Stimulated activated CD8-positive, alpha-beta memory T cell treated with anti-CD3 and anti-CD28 coated beads, Interleukin-15, amount 100 ng/mL, for 1 hour (primary cell): ENCODE measurements around the gene FZD10.

ENCODE experiments used
- DNase-seq: peaks from one replicate; pipeline ENCODE4 v3.0.0-alpha.2; 2020; ENCODE audit warnings: low read depth

FZD10 gene

DNA sequence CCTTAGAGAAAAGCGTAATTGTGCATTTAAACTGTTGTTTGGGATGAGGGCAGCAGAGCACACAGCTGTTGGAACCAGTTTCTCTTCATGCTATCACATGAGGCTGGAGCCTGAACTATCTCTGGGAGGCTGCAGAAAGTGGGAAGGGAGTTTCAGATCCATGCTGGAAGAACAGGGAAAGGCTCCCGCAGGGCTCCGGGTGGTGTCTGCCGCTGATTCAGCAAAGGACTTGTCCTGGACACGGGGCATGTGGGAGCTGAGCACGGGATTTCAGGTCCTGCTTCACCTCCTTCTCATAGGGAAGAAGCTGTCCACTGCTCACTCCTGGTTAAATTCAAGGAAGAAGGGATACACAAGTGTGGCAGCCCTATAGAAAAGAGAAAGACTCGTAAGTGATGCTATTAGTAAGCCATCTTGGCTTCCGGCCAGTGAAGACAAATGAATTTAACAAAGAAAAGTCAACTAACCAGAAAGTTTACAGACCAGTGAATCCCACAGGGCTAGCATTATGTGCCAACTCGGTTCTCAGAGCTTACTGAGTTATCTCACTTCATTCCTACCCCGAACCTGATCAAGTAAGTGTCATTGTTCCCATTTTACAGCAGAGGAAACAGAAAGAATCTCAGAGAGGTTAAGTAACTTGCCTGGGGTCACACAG, 6.7 kb upstream of the FZD10 start:
- DNase-seq = no peak

DNA sequence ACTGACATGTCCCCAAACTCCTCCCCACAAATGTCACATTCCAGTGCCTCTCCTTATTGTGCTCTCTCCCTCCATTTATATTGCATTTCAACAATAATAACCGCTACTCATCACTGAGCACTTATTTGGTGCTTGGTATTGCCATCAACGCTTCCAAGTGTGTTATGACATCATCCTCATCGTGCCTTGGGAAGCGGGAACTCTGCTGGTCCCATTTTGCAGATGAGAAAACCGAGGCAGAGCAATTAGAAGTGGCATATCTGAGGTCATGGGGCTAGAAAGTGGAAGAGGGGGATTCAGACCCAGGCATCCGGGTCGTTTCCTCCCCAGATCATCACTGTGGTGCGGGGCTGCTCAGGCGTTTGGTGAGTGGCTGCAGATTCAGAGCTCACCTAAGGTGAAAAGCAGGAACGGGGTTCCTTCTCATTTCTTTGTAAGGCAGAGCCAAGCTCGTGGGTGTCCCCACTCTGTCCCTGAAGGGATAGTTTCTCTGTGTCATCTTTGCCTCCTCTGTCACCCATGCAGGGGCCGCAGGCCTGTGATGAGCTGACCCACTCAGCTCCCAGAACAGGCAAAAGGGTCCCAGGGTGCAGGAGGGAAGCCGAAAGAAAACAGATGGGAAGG, 5.5 kb upstream of the FZD10 start:
- no peak for DNase-seq

DNA sequence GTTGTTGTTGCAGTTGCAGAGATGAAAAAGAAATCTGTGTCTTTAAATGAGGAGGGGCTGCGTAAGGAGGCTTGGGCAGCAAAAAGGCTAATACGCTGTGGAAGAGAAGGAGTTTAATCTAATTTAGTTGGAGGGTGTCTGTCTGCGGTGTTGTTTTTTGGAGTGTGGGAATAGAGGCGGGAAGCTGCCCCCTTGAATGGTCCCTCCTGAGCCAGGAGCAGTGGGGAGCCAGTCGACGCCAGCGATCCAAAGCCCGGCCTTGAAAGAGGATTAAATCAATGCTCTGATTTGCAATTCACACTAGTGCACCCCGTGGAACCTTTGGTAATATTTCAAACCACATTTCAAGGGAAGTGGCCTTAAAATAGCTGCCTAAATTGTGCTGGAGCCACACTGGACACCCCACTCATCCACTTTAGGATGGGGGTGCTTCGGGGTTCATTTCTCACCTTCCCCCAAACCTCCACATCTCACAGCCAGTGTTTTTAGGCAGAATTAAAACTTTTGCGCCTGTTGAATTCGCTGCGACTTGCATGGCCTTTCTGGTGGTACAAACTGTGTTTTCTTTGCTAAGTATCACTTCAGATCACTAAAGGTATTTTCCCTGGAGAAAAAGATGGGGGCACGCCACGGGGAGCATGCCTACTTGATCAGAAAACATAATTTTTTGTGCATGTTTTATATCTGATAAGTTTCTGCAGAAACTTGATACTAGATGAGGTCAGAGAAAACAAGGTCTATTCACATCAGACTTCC, 4.1 kb upstream of the FZD10 start:
- DNase-seq = no peak

DNA sequence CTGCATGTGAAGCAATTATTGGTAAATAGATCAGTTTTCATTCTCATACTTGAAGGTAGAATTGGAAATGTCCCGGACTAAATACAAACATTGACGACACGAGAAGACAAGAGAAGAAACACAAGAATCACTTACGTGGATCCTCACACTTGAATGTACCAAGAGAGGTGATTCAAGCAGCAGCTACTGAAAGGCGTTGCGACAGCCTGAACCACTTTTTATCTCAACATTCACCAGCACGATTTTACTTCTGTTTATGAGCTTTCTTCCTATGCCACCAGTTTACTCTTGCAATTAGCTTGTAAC, 3.6 kb upstream of the FZD10 start:
- no peak for DNase-seq

DNA sequence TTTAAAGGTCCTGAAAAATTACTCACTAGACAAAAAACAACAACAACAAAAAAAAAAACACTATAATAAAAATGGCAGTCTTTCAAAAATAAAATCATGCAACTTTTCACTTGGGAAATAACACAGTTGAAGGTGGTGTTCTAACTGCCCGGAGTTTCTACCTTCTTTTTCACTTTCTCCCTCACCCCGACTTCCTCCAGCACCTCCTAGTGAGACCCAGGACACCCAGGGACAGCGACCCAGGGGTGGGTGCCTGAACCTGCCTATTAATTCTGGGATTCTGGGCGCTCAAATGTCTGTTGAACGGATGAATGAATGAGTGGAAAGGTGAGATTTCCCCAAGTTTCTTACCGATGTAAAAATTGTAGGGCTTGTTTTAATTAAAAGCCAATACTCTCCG, 2.0 kb upstream of the FZD10 start:
- DNase-seq = no peak

DNA sequence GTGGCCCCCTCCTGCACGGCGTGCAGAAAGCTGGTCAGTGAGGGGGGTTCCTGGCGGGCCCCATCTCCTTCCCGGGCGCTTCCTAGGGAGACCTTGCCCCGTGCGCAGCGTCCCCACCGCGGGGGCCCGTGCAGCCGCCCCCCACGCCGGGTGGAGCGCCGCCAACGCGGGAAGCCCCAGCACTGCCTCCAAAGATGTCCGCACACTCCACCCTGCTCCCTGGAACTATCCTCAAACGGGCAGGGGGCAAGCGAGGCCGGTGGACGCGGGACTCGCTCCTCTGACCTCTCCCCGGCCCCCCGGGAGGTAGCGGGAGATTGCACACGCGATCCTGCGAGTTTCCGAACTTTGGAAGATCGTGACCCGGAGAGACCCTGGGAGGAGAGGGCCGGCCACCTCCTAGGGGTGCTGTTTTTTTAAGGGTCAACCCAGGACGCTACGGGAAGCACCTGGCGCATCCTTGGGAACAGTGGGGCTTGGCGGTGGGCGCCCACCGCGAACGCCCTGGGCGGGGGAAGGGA, 1.5 kb upstream of the FZD10 start:
- DNase-seq = no peak

DNA sequence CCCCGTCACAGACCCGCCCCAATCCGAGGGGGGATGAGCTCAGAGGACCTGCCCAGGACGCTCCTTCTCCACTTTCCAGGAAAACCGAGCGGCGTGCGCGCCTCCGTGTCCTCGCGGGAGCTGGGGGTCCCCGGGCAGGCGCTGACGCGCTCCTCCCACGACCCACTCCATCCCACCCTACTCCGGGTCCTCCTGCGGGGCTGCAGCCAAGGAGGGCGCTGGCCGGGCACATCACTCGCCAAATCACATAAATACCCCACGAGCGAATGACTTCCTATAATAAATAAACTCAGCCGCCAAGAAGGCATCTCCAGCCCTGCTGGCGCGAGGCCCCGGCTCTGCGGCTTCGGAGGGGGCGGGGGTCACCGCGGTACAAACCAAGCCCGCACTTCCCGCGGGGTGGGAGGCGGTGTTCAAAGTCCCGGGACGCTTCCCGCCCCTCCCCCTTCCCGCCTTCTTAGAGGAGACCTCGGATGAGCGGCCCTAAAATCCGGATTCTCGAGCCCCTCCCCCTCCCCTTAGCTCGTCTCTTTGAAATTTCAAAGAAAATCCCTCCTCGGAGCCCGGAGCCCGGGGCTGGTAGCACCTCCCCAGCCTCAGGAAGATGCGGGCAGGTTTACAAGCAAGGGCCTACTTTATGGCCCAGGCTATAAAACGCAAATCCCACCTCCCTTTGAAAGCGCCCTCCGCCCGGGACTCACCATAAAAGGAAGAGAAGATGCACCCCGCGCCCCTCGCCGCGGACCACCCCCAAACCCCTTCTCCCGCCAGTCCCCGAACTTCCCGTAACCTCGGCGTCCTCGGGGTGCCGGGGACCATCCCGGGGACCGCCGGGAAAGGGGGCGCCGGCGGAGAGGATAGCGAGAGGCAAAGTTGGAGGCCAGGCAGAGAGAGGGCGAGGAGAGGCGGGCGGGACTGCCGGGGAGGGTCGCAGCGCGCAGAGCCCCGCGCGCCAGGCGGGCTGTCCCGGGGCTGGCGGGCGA, 712 bp upstream of the FZD10 start:
- no peak for DNase-seq

DNA sequence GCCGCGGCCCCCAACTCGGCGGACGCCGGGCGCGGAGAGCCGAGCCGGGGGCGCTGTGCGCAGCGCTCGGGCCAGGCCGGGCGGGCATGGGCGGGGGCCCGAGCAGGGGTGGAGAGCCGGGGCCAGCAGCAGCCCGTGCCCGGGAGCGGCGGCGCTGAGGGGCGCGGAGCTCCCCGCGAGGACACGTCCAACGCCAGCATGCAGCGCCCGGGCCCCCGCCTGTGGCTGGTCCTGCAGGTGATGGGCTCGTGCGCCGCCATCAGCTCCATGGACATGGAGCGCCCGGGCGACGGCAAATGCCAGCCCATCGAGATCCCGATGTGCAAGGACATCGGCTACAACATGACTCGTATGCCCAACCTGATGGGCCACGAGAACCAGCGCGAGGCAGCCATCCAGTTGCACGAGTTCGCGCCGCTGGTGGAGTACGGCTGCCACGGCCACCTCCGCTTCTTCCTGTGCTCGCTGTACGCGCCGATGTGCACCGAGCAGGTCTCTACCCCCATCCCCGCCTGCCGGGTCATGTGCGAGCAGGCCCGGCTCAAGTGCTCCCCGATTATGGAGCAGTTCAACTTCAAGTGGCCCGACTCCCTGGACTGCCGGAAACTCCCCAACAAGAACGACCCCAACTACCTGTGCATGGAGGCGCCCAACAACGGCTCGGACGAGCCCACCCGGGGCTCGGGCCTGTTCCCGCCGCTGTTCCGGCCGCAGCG, 639 bp downstream of the FZD10 start:
- DNase-seq = no peak

DNA sequence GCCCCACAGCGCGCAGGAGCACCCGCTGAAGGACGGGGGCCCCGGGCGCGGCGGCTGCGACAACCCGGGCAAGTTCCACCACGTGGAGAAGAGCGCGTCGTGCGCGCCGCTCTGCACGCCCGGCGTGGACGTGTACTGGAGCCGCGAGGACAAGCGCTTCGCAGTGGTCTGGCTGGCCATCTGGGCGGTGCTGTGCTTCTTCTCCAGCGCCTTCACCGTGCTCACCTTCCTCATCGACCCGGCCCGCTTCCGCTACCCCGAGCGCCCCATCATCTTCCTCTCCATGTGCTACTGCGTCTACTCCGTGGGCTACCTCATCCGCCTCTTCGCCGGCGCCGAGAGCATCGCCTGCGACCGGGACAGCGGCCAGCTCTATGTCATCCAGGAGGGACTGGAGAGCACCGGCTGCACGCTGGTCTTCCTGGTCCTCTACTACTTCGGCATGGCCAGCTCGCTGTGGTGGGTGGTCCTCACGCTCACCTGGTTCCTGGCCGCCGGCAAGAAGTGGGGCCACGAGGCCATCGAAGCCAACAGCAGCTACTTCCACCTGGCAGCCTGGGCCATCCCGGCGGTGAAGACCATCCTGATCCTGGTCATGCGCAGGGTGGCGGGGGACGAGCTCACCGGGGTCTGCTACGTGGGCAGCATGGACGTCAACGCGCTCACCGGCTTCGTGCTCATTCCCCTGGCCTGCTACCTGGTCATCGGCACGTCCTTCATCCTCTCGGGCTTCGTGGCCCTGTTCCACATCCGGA, 1.4 kb downstream of the FZD10 start:
- no peak for DNase-seq

DNA sequence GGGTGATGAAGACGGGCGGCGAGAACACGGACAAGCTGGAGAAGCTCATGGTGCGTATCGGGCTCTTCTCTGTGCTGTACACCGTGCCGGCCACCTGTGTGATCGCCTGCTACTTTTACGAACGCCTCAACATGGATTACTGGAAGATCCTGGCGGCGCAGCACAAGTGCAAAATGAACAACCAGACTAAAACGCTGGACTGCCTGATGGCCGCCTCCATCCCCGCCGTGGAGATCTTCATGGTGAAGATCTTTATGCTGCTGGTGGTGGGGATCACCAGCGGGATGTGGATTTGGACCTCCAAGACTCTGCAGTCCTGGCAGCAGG, 1.9 kb downstream of the FZD10 start:
- no peak for DNase-seq

DNA sequence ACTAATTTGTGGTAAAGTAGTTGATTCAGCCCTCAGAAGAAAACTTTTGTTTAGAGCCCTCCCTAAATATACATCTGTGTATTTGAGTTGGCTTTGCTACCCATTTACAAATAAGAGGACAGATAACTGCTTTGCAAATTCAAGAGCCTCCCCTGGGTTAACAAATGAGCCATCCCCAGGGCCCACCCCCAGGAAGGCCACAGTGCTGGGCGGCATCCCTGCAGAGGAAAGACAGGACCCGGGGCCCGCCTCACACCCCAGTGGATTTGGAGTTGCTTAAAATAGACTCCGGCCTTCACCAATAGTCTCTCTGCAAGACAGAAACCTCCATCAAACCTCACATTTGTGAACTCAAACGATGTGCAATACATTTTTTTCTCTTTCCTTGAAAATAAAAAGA, 2.7 kb downstream of the FZD10 start:
- DNase-seq = no peak

DNA sequence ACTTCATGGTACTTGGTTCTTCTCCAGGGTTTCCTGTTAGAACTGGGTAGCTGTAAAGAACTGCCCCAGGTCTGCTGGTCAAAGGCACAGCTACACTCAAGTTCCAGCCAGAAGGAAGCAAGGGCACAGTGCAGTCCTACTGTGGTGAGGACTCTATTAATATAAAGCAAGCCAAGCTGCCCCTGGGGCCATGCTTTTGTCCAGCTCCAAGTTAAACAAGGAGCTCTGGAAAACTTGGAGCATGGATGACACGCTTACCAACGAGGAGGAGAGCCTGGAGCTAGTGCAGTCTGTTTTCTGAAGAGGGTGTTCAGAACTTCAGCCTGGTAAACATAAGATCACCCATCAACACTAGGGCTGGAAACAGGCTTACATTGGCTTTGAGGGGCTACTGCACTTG, 4.0 kb downstream of the FZD10 start:
- DNase-seq = no peak

DNA sequence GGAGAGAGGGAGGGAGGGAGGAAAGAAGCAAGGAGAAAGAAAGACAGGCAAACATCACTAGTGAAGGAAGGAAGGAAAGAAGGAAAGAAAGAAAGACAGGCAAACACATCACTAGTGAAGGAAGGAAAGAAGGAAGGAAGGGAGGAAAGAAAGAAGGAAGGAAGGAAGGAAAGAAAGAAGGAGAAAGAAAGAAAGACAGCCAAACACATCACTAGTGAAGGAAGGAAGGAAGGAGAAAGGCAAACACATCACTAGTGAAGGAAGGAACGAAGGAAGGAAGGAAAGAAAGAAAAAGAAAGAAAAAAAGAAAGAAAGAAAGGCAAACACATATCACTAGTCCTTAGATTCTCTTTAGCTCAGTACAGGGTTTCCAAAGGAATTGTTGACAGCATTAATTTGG, 5.3 kb downstream of the FZD10 start:
- DNase-seq = no peak

DNA sequence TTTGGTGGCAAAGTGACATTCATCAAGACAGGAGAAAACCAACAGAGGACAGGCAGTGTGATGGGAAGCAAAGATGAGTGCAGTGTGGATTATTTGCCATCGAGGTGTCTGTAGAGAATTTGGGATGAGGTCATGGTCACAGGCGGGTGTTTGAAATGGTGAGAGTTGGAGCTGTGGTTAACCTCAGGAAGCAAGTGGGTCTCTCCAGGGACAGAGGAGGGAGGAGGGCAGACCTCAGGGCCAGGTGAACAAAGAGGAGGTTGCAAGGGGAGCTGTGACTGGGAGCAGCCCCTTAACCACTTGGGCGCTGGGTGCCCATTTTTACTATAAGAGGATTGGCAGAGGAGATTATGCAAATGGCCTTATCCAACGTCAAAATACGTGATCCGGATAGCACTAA, 7.0 kb downstream of the FZD10 start:
- no peak for DNase-seq

DNA sequence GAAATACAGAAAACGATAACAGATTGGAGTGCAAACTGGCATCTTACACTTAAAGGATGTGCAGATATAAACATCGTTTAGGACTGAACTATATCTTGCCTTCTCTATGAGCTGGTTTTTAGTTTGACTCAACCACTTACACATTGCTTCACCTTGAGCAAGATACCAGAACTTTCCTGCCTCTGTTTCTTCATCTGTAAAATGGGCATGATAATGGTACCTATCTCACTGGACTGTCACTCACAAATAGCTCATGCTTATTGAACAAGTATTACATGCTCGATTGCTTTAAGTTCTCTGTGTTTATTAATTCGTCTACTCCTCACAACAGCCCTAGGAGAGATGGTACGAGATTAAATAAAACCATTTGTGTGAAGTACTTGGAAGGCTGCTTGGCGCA, 7.7 kb downstream of the FZD10 start:
- DNase-seq = no peak

DNA sequence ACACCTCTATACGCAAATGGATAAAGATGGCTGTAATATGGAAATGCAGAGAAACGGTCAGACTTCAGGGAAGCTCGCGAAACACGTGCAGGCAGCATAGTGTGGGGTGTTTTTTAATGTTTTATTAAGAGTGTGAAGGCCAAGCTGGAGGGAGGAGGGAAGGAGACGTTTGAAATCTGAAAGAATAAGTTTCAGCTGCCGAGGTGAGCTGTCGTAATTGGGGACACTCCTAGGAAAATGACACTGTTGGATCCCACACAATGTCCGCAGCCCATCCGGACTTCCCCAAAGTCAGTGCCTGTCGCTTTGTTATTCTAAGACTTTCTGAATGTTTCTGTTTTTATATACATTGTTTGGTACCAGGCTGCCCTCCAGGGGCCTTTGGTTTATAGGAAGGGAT, 8.3 kb downstream of the FZD10 start:
- DNase-seq = no peak

DNA sequence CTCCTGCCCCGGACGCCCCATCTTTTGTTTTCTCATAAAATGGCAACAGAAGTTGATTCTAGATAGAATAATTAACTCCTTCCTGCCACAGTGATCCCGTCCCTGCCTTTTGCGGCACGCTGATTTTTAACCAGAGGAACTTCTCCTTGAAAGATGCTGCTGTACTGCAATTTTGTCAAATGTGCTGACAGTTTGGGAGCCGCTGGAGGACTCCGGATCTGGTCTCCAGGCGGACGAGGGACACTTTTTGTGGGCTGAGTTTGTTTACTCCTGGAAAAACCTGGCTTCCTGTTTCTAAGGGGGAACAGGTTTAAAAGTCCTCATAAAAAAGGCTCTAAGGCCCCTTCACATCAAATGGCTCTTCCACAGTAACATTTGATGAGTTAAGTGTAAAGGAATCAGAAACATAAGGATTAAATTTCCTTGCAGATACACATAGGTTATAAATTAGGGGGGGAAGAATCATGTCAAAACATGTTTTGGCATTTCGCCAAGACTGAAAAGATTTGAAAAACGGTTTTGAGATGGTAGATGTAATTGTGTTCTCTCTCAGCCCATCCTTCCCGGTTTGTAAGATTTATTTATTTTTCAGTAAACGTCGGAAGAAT, 15.5 kb downstream of the FZD10 start:
- no peak for DNase-seq

DNA sequence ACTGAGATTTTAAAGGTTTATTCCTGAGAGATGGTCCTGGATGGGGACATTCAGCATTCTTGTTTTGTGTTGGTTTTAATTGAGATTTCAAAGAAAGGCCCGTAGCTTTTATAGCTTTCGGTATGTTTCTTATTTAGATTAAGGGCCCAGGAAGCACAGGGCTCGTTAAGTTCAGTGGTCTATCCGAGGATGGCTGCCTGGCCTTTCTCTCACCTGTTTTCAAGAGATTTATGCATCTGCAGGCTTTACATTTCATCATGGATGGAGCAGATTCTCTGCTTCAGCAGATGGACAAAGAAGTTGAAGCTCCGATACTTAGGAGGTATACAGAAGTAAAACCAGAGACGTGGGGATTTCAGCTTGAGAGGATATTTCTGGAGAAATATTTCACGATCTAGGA, 16.0 kb downstream of the FZD10 start:
- no peak for DNase-seq

DNA sequence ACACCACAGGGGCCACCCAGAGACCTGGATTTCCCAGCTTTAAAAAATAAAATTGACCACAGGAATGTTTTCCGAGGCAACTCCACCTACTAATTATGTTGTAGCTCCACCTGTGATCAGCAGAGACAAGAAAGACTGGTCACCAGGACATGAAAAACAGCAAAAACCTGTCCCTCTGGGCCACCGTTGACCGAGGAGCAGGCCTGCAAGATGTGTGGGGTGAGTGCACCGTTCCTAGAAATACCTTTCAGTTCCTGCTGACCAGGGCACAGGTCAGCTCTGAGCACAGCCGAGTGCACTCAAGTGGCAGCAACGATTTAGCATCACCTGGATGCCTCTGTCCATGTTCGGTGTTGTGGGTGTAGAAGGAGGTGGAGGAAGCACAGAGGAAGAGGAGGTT, 16.9 kb downstream of the FZD10 start:
- no peak for DNase-seq

DNA sequence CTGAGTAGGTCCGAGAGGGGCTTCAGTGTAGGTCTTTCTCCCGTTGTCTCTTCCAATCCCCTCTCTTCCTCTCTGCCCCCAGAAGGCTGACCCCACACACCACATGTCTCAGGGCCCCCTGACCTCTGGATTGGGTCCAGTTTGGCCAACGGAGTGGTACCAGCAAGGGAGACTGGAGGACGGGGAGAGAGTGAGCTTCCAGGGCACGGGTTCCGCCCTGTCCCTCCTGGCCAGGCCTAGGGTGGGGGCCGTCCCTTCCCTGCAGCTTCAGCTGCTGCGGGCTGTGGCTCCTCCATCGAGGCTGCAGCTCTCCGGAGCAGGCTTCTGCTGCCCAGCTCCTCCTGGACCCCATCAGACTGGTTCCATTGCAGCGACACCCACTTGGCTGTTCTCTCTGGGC, 17.4 kb downstream of the FZD10 start:
- DNase-seq = no peak

DNA sequence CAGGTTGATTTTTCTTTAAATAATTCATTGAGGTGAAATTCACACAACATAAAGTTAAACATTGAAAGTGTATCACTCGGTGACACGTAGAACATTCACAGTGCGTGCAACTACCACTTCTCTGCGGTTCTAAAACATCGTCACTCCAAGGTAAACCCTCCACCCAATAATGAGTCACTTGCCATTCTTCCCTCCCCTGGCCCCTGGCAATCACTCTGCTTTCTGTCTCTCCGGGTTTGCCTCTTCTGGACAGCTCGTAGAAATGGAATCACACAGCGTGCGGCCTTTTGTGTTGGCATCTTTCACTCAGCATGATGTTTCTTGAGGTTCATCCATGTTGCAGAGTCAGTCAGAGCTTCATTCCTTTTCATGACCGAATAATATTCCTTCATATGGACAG, 18.9 kb downstream of the FZD10 start:
- no peak for DNase-seq
